Mammary epithelial cell (primary cell): ENCODE data around the gene LILRB5.

Experiments
- CTCF ChIP-seq, 2 donors: IDR thresholded peaks in 1 of 2; conservative IDR thresholded peaks in 1 of 2; 2 replicates each; pipeline ENCODE4 v1.5.1; 2011 to 2012; ENCODE audit warnings: inconsistent platforms in 2 of 2, low read length in 2 of 2, mild to moderate bottlenecking in 2 of 2, control low read depth in 1 of 2, low read depth in 1 of 2; ENCODE audit not compliant: insufficient read depth in 1 of 2; ENCODE audit errors: extremely low read depth in 1 of 2
- EZH2 ChIP-seq: IDR thresholded peaks from 2 replicates; pipeline ENCODE4 v1.6.1; 2012; ENCODE audit warnings: low read length, inconsistent platforms, borderline replicate concordance

- no peak for TF ChIP-seq CTCF (conservative IDR thresholded peaks at IDR 0.05 in 1 of 2, IDR thresholded peaks at IDR 0.05 in 1 of 2; ENCODE audit: extremely low read depth in 1 of 2, insufficient read depth in 1 of 2, low read depth in 1 of 2, low read length in 2 of 2)
- TF ChIP-seq EZH2, result no peak
Observed at GRCh38 chr19:54262470-54262869, 5.4 kb upstream of the LILRB5 start.
